Rectal smooth muscle tissue (tissue), 1 donor: ENCODE measurements around the gene PIK3CB.
"Not testable (repeated sequence)": the region's sequence is repeated elsewhere in the genome, so short reads cannot be mapped to it uniquely, and the experiment has no call there.

Experiments
- H3K27ac ChIP-seq: one replicate; pipeline ENCODE4 v1.7.0; 2013; ENCODE audit warnings: low read depth, low read length, inconsistent platforms
- H3K27me3 ChIP-seq: one replicate; pipeline ENCODE4 v1.7.0; 2013; ENCODE audit warnings: low read length; ENCODE audit not compliant: control insufficient read depth, insufficient read depth
- H3K36me3 ChIP-seq: one replicate; pipeline ENCODE4 v1.7.0; 2013; ENCODE audit warnings: low read length; ENCODE audit not compliant: control insufficient read depth, insufficient read depth
- H3K4me1 ChIP-seq: one replicate; pipeline ENCODE4 v1.7.0; 2013; ENCODE audit warnings: low read length; ENCODE audit not compliant: control insufficient read depth, insufficient read depth
- H3K4me3 ChIP-seq: one replicate; pipeline ENCODE4 v1.7.0; 2013; ENCODE audit warnings: low read length
- H3K9ac ChIP-seq: one replicate; pipeline ENCODE4 v1.7.0; 2013; ENCODE audit warnings: low read length

PIK3CB gene

DNA sequence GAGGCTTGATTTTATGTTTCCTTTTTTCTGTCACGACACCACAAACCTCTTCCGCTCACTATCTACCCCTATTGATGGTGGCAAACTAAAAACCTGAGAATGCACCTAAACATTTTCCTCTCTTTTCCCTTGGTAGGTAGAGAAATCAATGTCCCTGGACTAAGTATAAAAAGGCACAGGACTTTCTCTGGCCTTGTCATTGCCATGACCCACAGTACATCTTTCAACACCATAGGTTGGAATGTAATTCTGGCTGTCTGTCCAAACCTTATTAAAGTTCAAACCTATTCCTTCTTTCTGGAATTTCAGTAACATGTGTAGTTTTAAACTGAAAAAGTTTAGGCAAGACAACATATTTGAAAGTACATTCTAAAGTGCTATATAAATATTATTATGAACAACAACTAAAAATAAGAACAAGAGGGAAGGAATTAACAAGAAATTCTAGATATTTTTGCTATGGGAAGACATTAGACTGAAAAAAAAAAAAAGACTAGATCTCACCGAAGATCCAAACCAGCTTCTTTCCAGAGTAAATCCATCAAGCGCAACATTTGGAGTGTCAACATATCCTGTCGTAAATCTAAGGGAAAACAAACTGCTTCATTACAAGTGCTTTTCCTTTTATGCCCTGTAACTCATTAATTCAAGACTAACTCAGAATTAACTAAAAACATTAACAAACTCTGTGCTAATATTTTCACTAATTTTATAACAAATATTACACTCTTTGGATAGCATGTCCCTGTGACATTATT lies 153.1 kb downstream of the PIK3CB start:
- H3K27ac ChIP-seq: no peak overlapping the region
- peaks cover 2% of the 10 kb centered on the region for H3K36me3 ChIP-seq
- no peak overlapping the region for H3K9ac ChIP-seq
- no peaks in the 10 kb centered on the region for H3K4me1 ChIP-seq
- no peaks in the 10 kb centered on the region for H3K27me3 ChIP-seq
- H3K4me3 ChIP-seq: no peak overlapping the region

DNA sequence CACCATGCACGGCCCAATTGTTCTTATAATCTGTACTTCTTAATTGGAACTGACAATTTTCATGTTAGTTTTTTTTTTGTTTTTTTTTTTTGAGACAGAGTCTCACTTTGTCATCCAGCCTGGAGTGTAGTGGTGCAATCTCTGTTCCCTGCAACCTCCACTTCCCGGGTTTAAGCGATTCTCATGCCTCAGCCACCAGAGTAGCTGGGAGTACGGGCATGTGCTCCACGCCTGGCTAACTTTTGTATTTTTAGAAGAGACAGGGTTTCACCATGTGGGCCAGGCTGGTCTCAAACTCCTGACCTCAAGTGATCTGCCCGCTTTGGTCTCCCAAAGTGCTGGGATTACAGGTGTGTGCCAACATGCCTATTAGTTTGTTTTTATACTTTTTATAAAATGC lies 153.8 kb downstream of the PIK3CB start:
- not testable (repeated sequence) for H3K4me3 ChIP-seq, H3K27me3 ChIP-seq, H3K36me3 ChIP-seq, H3K9ac ChIP-seq, H3K27ac ChIP-seq, H3K4me1 ChIP-seq

DNA sequence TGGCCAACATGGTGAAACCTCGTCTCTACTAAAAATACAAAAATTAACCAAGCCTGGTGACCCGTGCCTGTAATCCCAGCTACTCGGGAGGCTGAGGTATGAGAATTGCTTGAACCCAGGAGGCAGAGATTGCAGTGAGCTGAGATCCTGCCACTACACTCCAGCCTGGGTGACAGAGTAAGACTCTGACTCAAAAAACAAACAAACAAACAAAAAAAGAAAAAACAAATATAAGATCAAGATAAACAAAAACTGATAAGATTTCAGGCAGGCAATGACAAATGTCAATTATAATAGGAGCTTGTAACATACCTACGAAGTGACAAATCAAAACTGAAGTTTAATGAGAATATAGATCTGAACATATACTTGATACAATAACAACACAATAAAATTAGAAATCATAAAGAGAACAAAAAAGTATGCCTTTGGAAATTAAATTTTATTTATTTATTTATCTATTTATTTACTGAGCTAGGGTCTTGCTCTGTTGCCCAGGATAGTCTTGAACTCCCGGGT lies 155.8 kb downstream of the PIK3CB start:
- no peak overlapping the region for H3K4me3 ChIP-seq
- peaks cover 4% of the 10 kb centered on the region for H3K36me3 ChIP-seq
- H3K27ac ChIP-seq: no peak overlapping the region
- no peaks in the 10 kb centered on the region for H3K4me1 ChIP-seq
- H3K9ac ChIP-seq: no peak overlapping the region
- H3K27me3 ChIP-seq: no peaks in the 10 kb centered on the region

DNA sequence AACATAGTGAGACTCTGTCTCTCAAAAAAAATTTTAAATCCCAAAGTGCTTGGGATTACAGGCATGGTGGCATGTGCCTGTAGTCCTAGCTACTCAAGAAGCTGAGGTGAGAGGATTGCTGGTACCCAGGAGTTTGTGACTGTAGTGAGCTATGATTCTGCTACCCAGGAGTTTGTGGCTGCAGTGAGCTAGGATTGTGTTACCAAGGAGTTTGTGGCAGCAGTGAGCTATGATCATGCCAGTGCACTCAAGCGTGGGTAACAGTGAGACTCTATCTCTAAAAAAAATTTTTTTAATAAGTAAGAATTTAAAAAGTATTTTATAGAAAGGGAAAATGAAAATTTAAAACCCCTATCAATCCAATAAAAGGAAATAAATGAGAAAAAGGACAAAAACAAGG lies 156.6 kb downstream of the PIK3CB start:
- Histone ChIP-seq H3K4me3 (no peak overlapping the region), H3K27me3 (no peaks in the 10 kb centered on the region), H3K4me1 (peaks cover 5% of the 10 kb centered on the region), H3K9ac (no peak overlapping the region), H3K36me3 (peaks cover 4% of the 10 kb centered on the region), H3K27ac (no peak overlapping the region)

DNA sequence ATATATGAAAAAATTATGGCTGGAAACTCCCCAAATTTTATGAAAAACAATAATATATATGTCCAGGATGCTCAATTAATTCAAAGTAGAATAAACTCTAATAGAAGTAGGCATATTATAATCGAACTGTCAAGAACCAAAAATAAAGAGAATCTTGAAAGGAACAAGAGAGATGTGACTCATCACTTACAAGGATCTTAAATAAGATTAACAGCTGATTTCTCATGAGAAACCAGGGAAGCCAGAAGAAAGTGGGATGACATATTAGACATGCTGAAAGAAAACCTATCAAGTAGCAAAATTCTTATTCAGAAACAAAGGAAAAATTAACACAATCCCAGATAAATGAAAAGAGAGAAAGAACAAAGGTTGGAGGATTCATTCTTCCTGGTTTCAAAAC lies 159.3 kb downstream of the PIK3CB start:
- no peak overlapping the region for H3K4me3 ChIP-seq
- no peaks in the 10 kb centered on the region for H3K27me3 ChIP-seq
- H3K9ac ChIP-seq: no peak overlapping the region
- H3K36me3 ChIP-seq: peaks cover 4% of the 10 kb centered on the region
- H3K4me1 ChIP-seq: peaks cover 5% of the 10 kb centered on the region
- H3K27ac ChIP-seq: no peak overlapping the region

DNA sequence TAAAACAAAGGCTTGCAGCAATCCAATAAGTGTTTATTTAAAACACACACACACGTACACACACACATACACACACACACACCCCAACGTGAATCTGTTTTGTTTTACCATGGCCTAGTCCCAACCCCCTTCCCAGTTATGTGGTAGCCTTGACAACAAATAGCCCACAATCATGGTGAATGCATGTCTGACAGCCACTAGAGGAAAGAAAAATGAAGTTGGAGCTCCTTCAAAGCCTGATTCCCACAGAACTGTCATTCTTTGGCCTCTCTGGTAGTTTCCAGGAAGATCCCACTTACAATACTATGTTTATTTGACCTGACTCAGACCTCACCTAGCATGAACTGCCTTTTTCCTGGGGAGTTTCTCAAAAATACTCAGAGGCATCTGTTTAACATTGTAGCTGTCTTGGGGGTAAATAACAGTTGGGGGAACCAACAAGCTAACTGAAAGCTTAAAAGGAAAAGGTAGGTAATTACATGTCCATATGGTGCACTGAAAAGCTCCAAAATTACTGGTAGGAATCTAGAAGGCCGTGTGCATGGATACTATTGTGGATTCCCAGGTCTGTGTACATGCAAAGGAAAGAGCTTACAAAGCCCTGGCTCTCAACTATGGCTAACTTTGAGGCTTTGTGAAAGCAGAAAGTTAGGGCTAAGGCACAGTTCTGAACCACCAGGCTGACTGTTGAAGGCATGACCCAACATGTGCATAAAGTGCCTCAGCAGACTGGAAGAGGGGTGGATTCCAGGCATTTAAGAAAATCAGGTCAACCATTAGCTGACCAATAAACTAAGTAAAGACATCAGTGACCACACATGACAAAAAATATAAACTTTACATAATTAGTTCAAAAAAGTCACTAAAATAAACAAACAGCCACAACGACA lies 160.8 kb downstream of the PIK3CB start:
- Histone ChIP-seq H3K27me3 (no peaks in the 10 kb centered on the region), H3K27ac (no peak overlapping the region), H3K9ac (no peak overlapping the region), H3K36me3 (peaks cover 4% of the 10 kb centered on the region), H3K4me1 (peaks cover 5% of the 10 kb centered on the region), H3K4me3 (no peak overlapping the region)

DNA sequence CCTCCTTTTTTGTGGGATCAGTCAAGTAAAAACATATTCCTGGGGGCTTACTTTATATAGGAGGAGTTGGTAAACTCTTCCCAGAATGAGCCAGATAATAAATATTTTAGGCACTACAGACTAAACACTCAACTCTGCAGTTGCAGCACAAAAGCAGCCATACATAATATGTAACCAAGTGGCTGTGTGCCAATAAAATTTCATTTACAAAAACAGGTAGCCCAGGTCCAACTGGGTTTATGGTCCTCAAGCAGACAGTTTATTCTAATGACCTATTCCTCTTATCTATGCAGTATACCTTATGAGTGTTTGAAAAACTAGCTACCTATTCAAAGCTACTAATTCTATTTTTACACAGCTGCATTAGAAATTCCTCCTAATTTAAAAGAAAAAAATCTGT lies 164.3 kb downstream of the PIK3CB start:
- H3K27ac ChIP-seq: no peak overlapping the region
- no peak overlapping the region for H3K9ac ChIP-seq
- no peaks in the 10 kb centered on the region for H3K27me3 ChIP-seq
- peaks cover 5% of the 10 kb centered on the region for H3K4me1 ChIP-seq
- no peak overlapping the region for H3K4me3 ChIP-seq
- peaks cover 2% of the 10 kb centered on the region for H3K36me3 ChIP-seq

DNA sequence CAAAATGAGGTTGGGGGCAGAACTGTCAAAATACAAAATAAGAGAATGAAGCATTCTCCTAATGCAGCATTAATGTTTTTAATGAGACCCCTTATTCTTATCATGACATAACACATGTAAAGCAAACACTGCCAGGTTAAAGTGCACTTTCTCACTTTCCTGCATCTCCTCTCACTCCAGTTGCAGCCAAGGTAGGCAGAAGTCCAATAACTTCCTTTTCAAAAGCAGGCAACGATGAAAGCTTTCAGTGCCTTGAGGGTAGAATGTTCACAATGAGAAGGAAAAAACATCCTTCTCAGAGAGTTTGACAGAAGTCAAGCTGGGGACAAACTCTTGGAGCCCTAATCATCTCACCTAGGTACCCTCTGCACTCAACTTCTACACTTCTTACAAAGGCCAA lies 166.6 kb downstream of the PIK3CB start:
- Histone ChIP-seq H3K27me3 (no peaks in the 10 kb centered on the region), H3K9ac (no peak overlapping the region), H3K4me3 (no peak overlapping the region), H3K4me1 (no peaks in the 10 kb centered on the region), H3K27ac (no peak overlapping the region), H3K36me3 (peaks cover 7% of the 10 kb centered on the region)

DNA sequence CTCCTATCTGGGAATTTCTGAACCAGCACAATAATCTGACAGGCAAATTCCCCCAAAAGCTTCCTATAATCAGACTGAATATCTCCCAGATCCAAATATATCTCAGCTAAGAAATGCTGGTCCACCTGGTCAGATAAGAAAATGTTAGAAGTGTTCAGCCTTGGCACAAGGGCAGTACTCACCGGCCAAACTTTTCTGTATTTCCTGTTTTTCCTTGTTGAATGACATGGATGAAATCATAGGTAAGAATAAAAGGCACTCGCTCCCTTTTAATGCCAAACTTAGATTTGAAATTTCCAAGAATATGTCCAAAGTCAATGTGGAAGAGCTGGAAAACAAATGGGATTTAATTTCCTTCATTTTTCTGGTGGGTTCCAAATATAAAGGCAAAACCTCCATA lies 177.2 kb downstream of the PIK3CB start:
- Histone ChIP-seq H3K27me3 (no peaks in the 10 kb centered on the region), H3K27ac (no peak overlapping the region), H3K9ac (no peak overlapping the region), H3K4me1 (no peaks in the 10 kb centered on the region), H3K36me3 (peaks cover 5% of the 10 kb centered on the region), H3K4me3 (no peak overlapping the region)

DNA sequence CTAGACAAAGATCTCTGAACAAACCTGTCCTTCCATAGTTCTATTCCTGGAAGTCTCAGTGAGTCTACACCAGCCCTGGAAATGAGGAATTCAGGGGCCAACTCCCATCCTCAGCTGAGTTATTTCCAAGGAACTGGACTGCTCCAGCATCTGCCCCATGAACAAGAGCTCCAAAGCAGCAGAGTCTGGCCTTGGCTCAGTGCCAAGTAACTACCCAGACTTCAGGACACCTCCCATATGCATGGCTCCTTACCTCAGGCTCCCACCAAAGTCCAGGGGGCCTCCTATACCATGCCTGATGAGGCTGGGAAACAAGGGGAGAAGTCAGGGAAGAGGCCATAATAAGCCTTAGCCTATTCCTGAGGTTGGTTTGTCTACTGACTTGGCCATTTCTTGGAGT lies 181.2 kb downstream of the PIK3CB start:
- Histone ChIP-seq H3K9ac (no peak overlapping the region), H3K4me3 (no peak overlapping the region), H3K36me3 (peaks cover 17% of the 10 kb centered on the region), H3K4me1 (no peaks in the 10 kb centered on the region), H3K27ac (no peak overlapping the region), H3K27me3 (no peaks in the 10 kb centered on the region)

DNA sequence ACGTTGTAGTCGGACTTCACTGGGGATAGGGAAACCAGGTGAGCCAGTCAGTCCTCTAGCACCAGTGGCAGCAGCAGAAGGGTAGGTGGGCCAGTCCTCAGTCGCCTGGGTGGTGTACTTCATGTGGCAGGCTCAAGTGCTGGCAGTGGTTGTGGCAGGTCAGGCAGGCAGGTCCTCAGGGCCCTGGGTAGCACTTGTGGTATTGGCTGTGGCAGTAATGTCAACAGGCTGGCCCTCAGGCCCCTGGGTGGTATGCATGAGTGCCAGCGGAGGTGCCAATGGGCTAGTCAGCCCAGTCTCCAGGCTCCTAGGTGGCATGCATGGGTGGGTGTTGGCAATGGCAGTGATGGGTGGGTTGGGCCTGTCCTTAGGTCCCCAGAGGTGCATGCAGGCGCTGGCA lies 185.6 kb downstream of the PIK3CB start:
- no peak overlapping the region for H3K27ac ChIP-seq
- no peaks in the 10 kb centered on the region for H3K27me3 ChIP-seq

DNA sequence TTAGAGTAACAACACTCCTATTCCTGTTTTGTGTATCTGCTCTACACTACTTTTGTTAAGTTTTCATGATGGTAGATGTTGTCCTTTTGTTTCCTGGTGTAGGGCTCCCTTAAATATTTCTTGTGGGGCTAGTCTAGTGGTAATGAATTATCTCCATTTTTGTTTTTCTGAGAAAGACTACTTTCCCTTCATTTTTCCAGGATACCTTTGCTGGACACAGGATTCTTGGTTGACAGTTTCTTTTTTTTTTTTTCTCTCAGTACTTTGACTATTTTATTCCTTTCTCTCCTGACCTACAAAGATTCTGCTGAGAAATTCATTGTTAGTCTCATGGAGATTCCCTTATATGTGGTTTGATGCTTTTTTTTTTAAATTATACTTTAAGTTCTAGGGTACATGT lies 188.2 kb downstream of the PIK3CB start:
- Histone ChIP-seq H3K9ac (no peak overlapping the region), H3K27ac (no peak overlapping the region), H3K27me3 (no peaks in the 10 kb centered on the region), H3K4me1 (no peaks in the 10 kb centered on the region), H3K36me3 (peaks cover 12% of the 10 kb centered on the region), H3K4me3 (no peak overlapping the region)

More for the DNA sequence above, 185.6 kb downstream of the PIK3CB start:
- Histone ChIP-seq H3K4me3 (no peak overlapping the region), H3K4me1 (no peaks in the 10 kb centered on the region), H3K36me3 (peaks cover 12% of the 10 kb centered on the region), H3K9ac (no peak overlapping the region)
